OCI-LY3 (cell line): Measurements from ENCODE around the gene GPR37L1.

Source experiments
- H2AFZ ChIP-seq: fragments of 200-600, 300-600 bp; shearing (Covaris generic); 2 replicates; pipeline ENCODE4 v1.6.0; 2014; ENCODE audit warnings: antibody characterized with exemption, low read depth, low read length
- H3K27ac ChIP-seq: fragments of 200-600, 300-600 bp; sonication (generic); 2 replicates; pipeline ENCODE4 v1.5.1; 2014; ENCODE audit warnings: mild to moderate bottlenecking, low read length, moderate library complexity, mixed read lengths
- H3K27me3 ChIP-seq: fragments of 200-600, 300-600 bp; sonication (generic); 2 replicates; pipeline ENCODE4 v1.6.1; 2014; ENCODE audit warnings: low read depth, low read length, mixed read lengths
- H3K36me3 ChIP-seq: fragments of 200-600, 300-600 bp; sonication (generic); replicated peaks from 2 replicates; pipeline ENCODE3; 2014; ENCODE audit warnings: low read depth, low read length, mixed read lengths
- H3K4me1 ChIP-seq: fragments of 300-600, 200-600 bp; sonication (generic); 2 replicates; pipeline ENCODE4 v1.6.1; 2014; ENCODE audit warnings: low read length, mixed read lengths
- H3K4me2 ChIP-seq: fragments of 200-600, 300-600 bp; sonication (generic); 2 replicates; pipeline ENCODE4 v1.6.1; 2014; ENCODE audit warnings: low read length, mixed read lengths
- H3K4me3 ChIP-seq: fragments of 300-600, 200-600 bp; sonication (generic); 2 replicates; pipeline ENCODE4 v1.5.1; 2014; ENCODE audit warnings: antibody characterized with exemption, mild to moderate bottlenecking, low read length, moderate library complexity
- H3K79me2 ChIP-seq: fragments of 300-600, 200-600 bp; shearing (Covaris generic); 2 replicates; pipeline ENCODE4 v1.6.1; 2014; ENCODE audit warnings: mild to moderate bottlenecking, low read length, mixed read lengths
- H3K9ac ChIP-seq: fragments of 300-600, 200-600 bp; shearing (Covaris generic); 2 replicates; pipeline ENCODE4 v1.6.0; 2014; ENCODE audit warnings: mild to moderate bottlenecking, low read length, moderate library complexity
- H3K9me3 ChIP-seq: fragments of 200-600, 300-600 bp; shearing (Covaris generic); 2 replicates; pipeline ENCODE4 v1.6.1; 2014; ENCODE audit warnings: low read length, mixed read lengths; ENCODE audit not compliant: insufficient read depth
- H4K20me1 ChIP-seq: fragments of 200-600, 300-600 bp; sonication (generic); 2 replicates; pipeline ENCODE4 v1.6.1; 2016; ENCODE audit warnings: low read length, mixed read lengths; ENCODE audit not compliant: insufficient read depth
- EZH2phosphoT487 ChIP-seq: fragments of 200-600 bp; shearing (Covaris generic); IDR thresholded peaks from 2 replicates; pipeline ENCODE4 v1.6.1; 2018; ENCODE audit warnings: antibody characterized with exemption, mixed run types, low read depth
- TF ChIP-seq, protein P1 (sequence below): fragments of 200-600, 300-600 bp; sonication (generic); IDR thresholded peaks from 2 replicates; pipeline ENCODE4 v1.5.1; 2014; ENCODE audit warnings: antibody characterized with exemption, low read length, low read depth

The GPR37L1 gene

DNA sequence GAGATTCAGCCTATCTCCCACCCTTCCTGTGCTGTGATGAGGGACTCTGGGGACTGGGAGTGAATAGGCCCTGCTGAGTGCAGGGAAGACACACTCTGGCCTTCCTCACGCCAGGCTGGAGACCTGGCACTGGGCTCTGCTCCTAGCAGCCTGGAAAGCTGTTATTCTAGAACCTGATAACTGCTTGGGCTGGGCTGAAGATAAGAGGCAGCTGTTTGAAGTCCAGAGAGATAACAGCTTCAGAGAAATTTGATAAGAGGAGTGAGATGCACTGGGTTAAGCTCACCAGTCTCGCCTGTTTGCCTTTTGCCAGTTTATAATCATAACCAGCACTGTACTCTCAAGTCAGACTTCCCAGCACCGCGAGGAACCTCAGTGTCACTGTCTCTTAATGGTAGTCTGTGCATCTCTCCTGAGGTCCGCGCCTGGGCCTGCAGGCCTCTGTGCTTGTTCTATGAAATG is 46.6 kb upstream of the GPR37L1 start:
- no peaks in the 10 kb centered on the region for H3K79me2 ChIP-seq
- no peak overlapping the region for H2AFZ ChIP-seq
- no peaks in the 10 kb centered on the region for H3K27me3 ChIP-seq
- H3K4me1 ChIP-seq: no peaks in the 10 kb centered on the region
- H3K4me3 ChIP-seq: no peak overlapping the region
- no peaks in the 10 kb centered on the region for H3K36me3 ChIP-seq
- no peak for TF ChIP-seq EZH2phosphoT487
- no peak overlapping the region for H3K4me2 ChIP-seq
- H3K9ac ChIP-seq: no peak overlapping the region
- H4K20me1 ChIP-seq: no peaks in the 10 kb centered on the region
- no peak overlapping the region for H3K27ac ChIP-seq
- H3K9me3 ChIP-seq: no peaks in the 10 kb centered on the region

DNA sequence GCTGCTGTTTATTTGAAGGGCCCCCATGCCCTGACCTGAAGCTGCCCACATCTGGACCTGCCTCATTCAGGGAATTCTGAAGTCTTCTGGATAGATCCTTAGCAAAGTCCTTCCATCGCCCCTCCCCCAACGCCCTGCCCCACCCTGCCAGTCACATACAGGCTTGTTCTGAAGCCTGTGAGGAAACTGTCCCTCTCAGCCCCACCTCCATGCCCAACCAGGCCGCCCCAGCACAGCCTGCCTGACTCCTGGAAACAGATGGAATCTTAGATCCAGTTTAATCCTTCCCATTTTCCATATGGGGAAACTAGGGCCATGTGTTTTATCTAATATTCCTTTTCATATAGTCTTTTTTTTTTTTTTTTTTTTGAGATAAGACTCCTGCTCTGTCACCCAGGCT is 44.5 kb upstream of the GPR37L1 start:
- TF ChIP-seq, protein P1, sequence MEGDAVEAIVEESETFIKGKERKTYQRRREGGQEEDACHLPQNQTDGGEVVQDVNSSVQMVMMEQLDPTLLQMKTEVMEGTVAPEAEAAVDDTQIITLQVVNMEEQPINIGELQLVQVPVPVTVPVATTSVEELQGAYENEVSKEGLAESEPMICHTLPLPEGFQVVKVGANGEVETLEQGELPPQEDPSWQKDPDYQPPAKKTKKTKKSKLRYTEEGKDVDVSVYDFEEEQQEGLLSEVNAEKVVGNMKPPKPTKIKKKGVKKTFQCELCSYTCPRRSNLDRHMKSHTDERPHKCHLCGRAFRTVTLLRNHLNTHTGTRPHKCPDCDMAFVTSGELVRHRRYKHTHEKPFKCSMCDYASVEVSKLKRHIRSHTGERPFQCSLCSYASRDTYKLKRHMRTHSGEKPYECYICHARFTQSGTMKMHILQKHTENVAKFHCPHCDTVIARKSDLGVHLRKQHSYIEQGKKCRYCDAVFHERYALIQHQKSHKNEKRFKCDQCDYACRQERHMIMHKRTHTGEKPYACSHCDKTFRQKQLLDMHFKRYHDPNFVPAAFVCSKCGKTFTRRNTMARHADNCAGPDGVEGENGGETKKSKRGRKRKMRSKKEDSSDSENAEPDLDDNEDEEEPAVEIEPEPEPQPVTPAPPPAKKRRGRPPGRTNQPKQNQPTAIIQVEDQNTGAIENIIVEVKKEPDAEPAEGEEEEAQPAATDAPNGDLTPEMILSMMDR: no peak
- TF ChIP-seq EZH2phosphoT487: no peak
- no peaks in the 10 kb centered on the region for H3K27me3 ChIP-seq
- H3K36me3 ChIP-seq: no peaks in the 10 kb centered on the region
- no peaks in the 10 kb centered on the region for H3K79me2 ChIP-seq
- H3K4me2 ChIP-seq: no peak overlapping the region
- H3K9ac ChIP-seq: no peak overlapping the region
- no peak overlapping the region for H3K27ac ChIP-seq
- no peaks in the 10 kb centered on the region for H3K4me1 ChIP-seq
- H2AFZ ChIP-seq: no peak overlapping the region
- H3K9me3 ChIP-seq: no peaks in the 10 kb centered on the region
- H4K20me1 ChIP-seq: no peaks in the 10 kb centered on the region
- H3K4me3 ChIP-seq: no peak overlapping the region

- Histone ChIP-seq H3K79me2 (no peaks in the 10 kb centered on the region), H3K4me1 (no peaks in the 10 kb centered on the region), H3K4me3 (no peak overlapping the region), H2AFZ (no peak overlapping the region), H3K9me3 (no peaks in the 10 kb centered on the region), H3K4me2 (no peak overlapping the region), H3K27me3 (no peaks in the 10 kb centered on the region), H3K36me3 (no peaks in the 10 kb centered on the region), H3K27ac (no peak overlapping the region), H3K9ac (no peak overlapping the region), H4K20me1 (no peaks in the 10 kb centered on the region)
- TF ChIP-seq EZH2phosphoT487: no peak
- TF ChIP-seq, protein P1: no peak
Measured at GRCh38 chr1:202081992-202082391, 40.7 kb upstream of the GPR37L1 start.

- H3K4me3 ChIP-seq: no peak overlapping the region
- no peak overlapping the region for H3K4me2 ChIP-seq
- H3K36me3 ChIP-seq: no peaks in the 10 kb centered on the region
- H3K27ac ChIP-seq: no peak overlapping the region
- no peaks in the 10 kb centered on the region for H4K20me1 ChIP-seq
- H3K79me2 ChIP-seq: no peaks in the 10 kb centered on the region
- no peaks in the 10 kb centered on the region for H3K4me1 ChIP-seq
- peaks cover 7% of the 10 kb centered on the region; the same call in 1 of the 2 replicates for H3K27me3 ChIP-seq
- TF ChIP-seq, protein P1: no peak
- TF ChIP-seq EZH2phosphoT487: no peak
- H3K9ac ChIP-seq: no peak overlapping the region
- no peak overlapping the region for H2AFZ ChIP-seq
- no peaks in the 10 kb centered on the region for H3K9me3 ChIP-seq
Measured at GRCh38 chr1:202084791-202085681, 37.7 kb upstream of the GPR37L1 start.
